Trophoblast cell (in vitro differentiated cells and primary cell): ENCODE measurements around the gene C17orf75.
"Not testable (repeated sequence)": the region's sequence is repeated elsewhere in the genome, so short reads cannot be mapped to it uniquely, and the experiment has no call there.

Experiments used
- DNase-seq, 2 donors: peaks; one replicate each; pipeline ENCODE4 v3.0.0-alpha.2; 2016
- H2AFZ ChIP-seq: 2 replicates; pipeline ENCODE4 v1.6.1; 2013; ENCODE audit warnings: low read length, moderate library complexity, mild to moderate bottlenecking; ENCODE audit not compliant: insufficient read depth, poor library complexity
- H2AK5ac ChIP-seq: 2 replicates; pipeline ENCODE4 v1.6.1; 2013; ENCODE audit warnings: mild to moderate bottlenecking, low read length
- H2BK120ac ChIP-seq: 2 replicates; pipeline ENCODE4 v1.6.1; 2013; ENCODE audit warnings: low read length, mild to moderate bottlenecking, moderate library complexity; ENCODE audit not compliant: insufficient read depth, poor library complexity
- H2BK12ac ChIP-seq: 2 replicates; pipeline ENCODE4 v1.6.1; 2013; ENCODE audit warnings: mild to moderate bottlenecking, low read length, moderate library complexity
- H2BK5ac ChIP-seq: 2 replicates; pipeline ENCODE4 v1.6.1; 2013; ENCODE audit warnings: low read length, low read depth, moderate library complexity, mild to moderate bottlenecking; ENCODE audit not compliant: poor library complexity
- H3K14ac ChIP-seq: 2 replicates; pipeline ENCODE4 v1.6.1; 2013; ENCODE audit warnings: mild to moderate bottlenecking, low read length
- H3K18ac ChIP-seq: 2 replicates; pipeline ENCODE4 v1.6.1; 2013; ENCODE audit warnings: mild to moderate bottlenecking, low read length
- H3K23ac ChIP-seq: 2 replicates; pipeline ENCODE4 v1.6.1; 2013; ENCODE audit warnings: low read length
- H3K27ac ChIP-seq: 2 replicates; pipeline ENCODE4 v1.5.1; 2013; ENCODE audit warnings: low read depth, mild to moderate bottlenecking, inconsistent platforms, low read length, moderate library complexity
- H3K27me3 ChIP-seq: 2 replicates; pipeline ENCODE4 v1.6.1; 2013; ENCODE audit warnings: inconsistent platforms, mild to moderate bottlenecking, low read length, moderate library complexity; ENCODE audit not compliant: insufficient read depth
- H3K36me3 ChIP-seq, 2 experiments: 1 replicate in 1 of 2; 2 replicates in 1 of 2; pipeline ENCODE4 v1.6.1; 2013; ENCODE audit warnings: low read length in 2 of 2, mild to moderate bottlenecking in 2 of 2, moderate library complexity in 1 of 2; ENCODE audit not compliant: insufficient read depth in 2 of 2, control insufficient read depth in 1 of 2
- H3K4ac ChIP-seq: 2 replicates; pipeline ENCODE4 v1.6.1; 2013; ENCODE audit warnings: low read depth, mild to moderate bottlenecking, low read length, moderate library complexity
- H3K4me1 ChIP-seq, 2 experiments: 1 replicate in 1 of 2; 2 replicates in 1 of 2; pipeline ENCODE4 v1.6.1; 2013; ENCODE audit warnings: low read length in 2 of 2, mild to moderate bottlenecking in 2 of 2, moderate library complexity in 1 of 2; ENCODE audit not compliant: insufficient read depth in 2 of 2, control insufficient read depth in 1 of 2
- H3K4me2 ChIP-seq: 2 replicates; pipeline ENCODE4 v1.6.1; 2013; ENCODE audit warnings: inconsistent platforms, mild to moderate bottlenecking, low read length, moderate library complexity
- H3K4me3 ChIP-seq: 2 replicates; pipeline ENCODE4 v1.5.1; 2013; ENCODE audit warnings: mild to moderate bottlenecking, low read depth, low read length, inconsistent platforms
- H3K79me1 ChIP-seq: one replicate; pipeline ENCODE4 v1.6.1; 2013; ENCODE audit warnings: low read length
- H3K79me2 ChIP-seq: 2 replicates; pipeline ENCODE4 v1.6.1; 2013; ENCODE audit warnings: low read length, mild to moderate bottlenecking; ENCODE audit not compliant: control insufficient read depth, insufficient read depth, poor library complexity
- H3K9ac ChIP-seq: 2 replicates; pipeline ENCODE4 v1.6.1; 2013; ENCODE audit warnings: mild to moderate bottlenecking, low read length
- H3K9me3 ChIP-seq: 2 replicates; pipeline ENCODE4 v1.6.1; 2013; ENCODE audit warnings: low read depth, mild to moderate bottlenecking, control low read depth, inconsistent platforms, low read length; ENCODE audit not compliant: insufficient read depth
- H4K12ac ChIP-seq: 2 replicates; pipeline ENCODE4 v1.6.1; 2013; ENCODE audit warnings: low read depth, mild to moderate bottlenecking, low read length, moderate library complexity
- H4K8ac ChIP-seq: 2 replicates; pipeline ENCODE4 v1.6.1; 2013; ENCODE audit warnings: low read depth, mild to moderate bottlenecking, low read length, moderate library complexity
- H4K91ac ChIP-seq: one replicate; pipeline ENCODE4 v1.6.1; 2013; ENCODE audit warnings: low read depth, mild to moderate bottlenecking, low read length, moderate library complexity
- WGBS: extraction: QIAGEN DNeasy Blood & Tissue Kit; methylation state at CpG from one replicate; pipeline ENCODE4 v1.1.7; 2013; ENCODE audit warnings: missing lambda C conversion rate; ENCODE audit not compliant: insufficient read length, insufficient coverage; ENCODE audit errors: extremely low coverage; 5-methylcytosine and 5-hydroxymethylcytosine counted together

Gene C17orf75

DNA sequence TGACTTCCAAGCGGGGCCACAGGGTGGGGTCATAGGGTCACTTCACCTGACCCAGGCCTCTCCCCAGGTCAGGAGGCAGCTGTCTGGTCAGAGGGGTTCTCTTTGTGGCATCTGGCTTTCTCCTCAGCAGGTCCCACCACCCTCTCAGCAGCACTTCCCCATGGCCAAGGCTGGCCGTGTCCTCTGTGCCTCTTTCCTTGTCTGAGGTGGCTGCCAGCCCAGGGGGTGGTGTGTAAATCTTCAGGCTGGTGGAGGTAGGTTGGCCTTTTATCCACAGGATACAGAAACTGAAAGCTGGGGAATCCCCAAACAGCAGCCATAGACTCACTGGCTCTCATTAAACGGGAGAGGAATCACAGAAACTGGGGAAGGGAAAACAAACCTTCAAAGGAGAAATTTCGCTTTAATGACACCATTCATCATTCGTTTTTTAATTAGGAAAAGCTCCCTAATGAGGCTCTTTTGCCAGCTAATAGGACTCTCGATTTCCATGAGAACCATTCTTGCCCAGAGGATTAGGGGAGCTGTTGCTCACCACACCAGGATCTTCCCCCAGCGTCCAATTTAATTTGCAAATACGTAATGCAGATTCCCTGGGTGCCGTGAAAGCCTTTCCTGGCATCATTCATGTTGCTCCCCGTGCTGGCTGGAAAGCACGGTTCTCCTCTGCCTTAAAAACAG, 18.0 kb downstream of the C17orf75 start:
- no peak overlapping the region for H3K23ac ChIP-seq
- H2AFZ ChIP-seq, result no peak overlapping the region
- H3K79me1 ChIP-seq, result no peaks in the 10 kb centered on the region
- H3K27ac ChIP-seq, result no peak overlapping the region
- H3K4me3 ChIP-seq, result no peak overlapping the region
- H2AK5ac ChIP-seq, result no peak overlapping the region
- H3K27me3 ChIP-seq, result no peaks in the 10 kb centered on the region
- H4K91ac ChIP-seq, result no peak overlapping the region
- H2BK5ac ChIP-seq, result no peak overlapping the region
- no peak overlapping the region for H3K4me2 ChIP-seq
- no peak overlapping the region for H4K8ac ChIP-seq
- no peaks in the 10 kb centered on the region for H3K36me3 ChIP-seq
- H3K79me2 ChIP-seq, result no peaks in the 10 kb centered on the region
- no peak overlapping the region for H2BK12ac ChIP-seq
- H3K9me3 ChIP-seq, result peaks cover 2% of the 10 kb centered on the region
- no peak overlapping the region for H3K14ac ChIP-seq
- no peak overlapping the region for H2BK120ac ChIP-seq
- H3K4ac ChIP-seq, result no peak overlapping the region
- WGBS, result no CpG with 5 or more reads among the region's 11 CpGs
- no peak overlapping the region for H4K12ac ChIP-seq
- no peak overlapping the region for H3K9ac ChIP-seq
- DNase-seq, result no peak
- no peaks in the 10 kb centered on the region for H3K4me1 ChIP-seq
- H3K18ac ChIP-seq, result no peak overlapping the region

DNA sequence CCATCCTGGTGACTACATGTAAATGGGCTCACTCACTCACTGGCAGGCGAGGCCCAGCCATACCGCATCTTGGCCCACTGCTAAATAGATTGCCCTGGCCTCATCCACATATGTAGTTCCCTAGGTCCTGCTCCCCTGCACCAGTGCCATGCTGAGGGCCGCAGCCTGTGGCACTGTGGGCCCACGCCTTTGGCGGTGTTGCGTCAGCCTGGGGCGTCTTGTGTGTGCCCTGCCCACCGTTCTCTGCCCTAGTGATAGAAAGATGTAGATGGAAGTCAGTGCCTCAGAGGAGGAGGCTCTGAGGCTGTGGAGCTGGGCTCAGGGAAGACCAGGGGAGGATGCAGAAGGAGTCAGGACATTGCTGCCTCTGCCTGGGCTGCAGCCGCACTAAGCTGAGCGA, 18.9 kb downstream of the C17orf75 start:
- H3K79me1 ChIP-seq, result no peaks in the 10 kb centered on the region
- no peak overlapping the region for H3K9ac ChIP-seq
- H3K4me3 ChIP-seq, result no peak overlapping the region
- peaks cover 2% of the 10 kb centered on the region for H3K9me3 ChIP-seq
- DNase-seq, result no peak
- no peak overlapping the region for H3K4me2 ChIP-seq
- H4K91ac ChIP-seq, result no peak overlapping the region
- H2BK5ac ChIP-seq, result no peak overlapping the region
- H3K36me3 ChIP-seq, result no peaks in the 10 kb centered on the region
- H4K12ac ChIP-seq, result no peak overlapping the region
- H2BK12ac ChIP-seq, result no peak overlapping the region
- no peaks in the 10 kb centered on the region for H3K79me2 ChIP-seq
- H3K4ac ChIP-seq, result no peak overlapping the region
- no peak overlapping the region for H2BK120ac ChIP-seq
- H3K23ac ChIP-seq, result no peak overlapping the region
- H3K18ac ChIP-seq, result no peak overlapping the region
- H3K14ac ChIP-seq, result no peak overlapping the region
- H3K27me3 ChIP-seq, result no peaks in the 10 kb centered on the region
- H4K8ac ChIP-seq, result no peak overlapping the region
- no peak overlapping the region for H2AK5ac ChIP-seq
- H3K4me1 ChIP-seq, result no peaks in the 10 kb centered on the region
- no peak overlapping the region for H3K27ac ChIP-seq
- WGBS, result no CpG with 5 or more reads among the region's 10 CpGs
- no peak overlapping the region for H2AFZ ChIP-seq

DNA sequence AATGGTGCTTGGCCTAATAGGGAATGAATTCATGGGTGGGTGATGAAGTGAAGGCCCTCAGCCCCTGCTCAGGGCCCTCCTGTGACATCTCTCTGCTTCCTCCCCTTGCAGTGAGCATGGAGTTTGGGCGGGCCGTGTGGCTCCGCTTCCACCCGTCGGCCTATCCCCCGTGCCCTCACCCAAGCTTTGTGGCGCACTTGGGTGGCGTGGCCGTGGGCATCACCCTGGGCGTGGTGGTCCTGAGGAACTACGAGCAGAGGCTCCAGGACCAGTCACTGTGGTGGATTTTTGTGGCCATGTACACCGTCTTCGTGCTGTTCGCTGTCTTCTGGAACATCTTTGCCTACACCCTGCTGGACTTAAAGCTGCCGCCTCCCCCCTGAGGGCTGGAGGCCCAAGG, 21.1 kb downstream of the C17orf75 start:
- no peak overlapping the region for H3K23ac ChIP-seq
- no peaks in the 10 kb centered on the region for H3K4me1 ChIP-seq
- peak overlapping the region; percentile 5 for H3K4me3 ChIP-seq
- no peak overlapping the region for H3K4ac ChIP-seq
- no peak overlapping the region for H2BK120ac ChIP-seq
- no peak overlapping the region for H3K14ac ChIP-seq
- no peaks in the 10 kb centered on the region for H3K36me3 ChIP-seq
- no peak overlapping the region for H4K91ac ChIP-seq
- no peak overlapping the region for H4K12ac ChIP-seq
- peaks cover 2% of the 10 kb centered on the region for H3K9me3 ChIP-seq
- H3K27me3 ChIP-seq, result no peaks in the 10 kb centered on the region
- H3K79me1 ChIP-seq, result no peaks in the 10 kb centered on the region
- no CpG with 5 or more reads among the region's 15 CpGs for WGBS
- no peak overlapping the region for H2AFZ ChIP-seq
- H2BK12ac ChIP-seq, result no peak overlapping the region
- no peak for DNase-seq
- no peak overlapping the region for H3K18ac ChIP-seq
- no peak overlapping the region for H2AK5ac ChIP-seq
- H2BK5ac ChIP-seq, result no peak overlapping the region
- H3K27ac ChIP-seq, result no peak overlapping the region
- no peaks in the 10 kb centered on the region for H3K79me2 ChIP-seq
- no peak overlapping the region for H3K4me2 ChIP-seq
- H3K9ac ChIP-seq, result peak overlapping the region; percentile 29
- no peak overlapping the region for H4K8ac ChIP-seq

- not testable (repeated sequence) for DNase-seq, H3K27ac ChIP-seq, H3K27me3 ChIP-seq, H3K4me3 ChIP-seq, H4K91ac ChIP-seq, H3K4me1 ChIP-seq, H3K9me3 ChIP-seq, H3K23ac ChIP-seq, H2BK12ac ChIP-seq, H3K4me2 ChIP-seq, H3K14ac ChIP-seq, H3K4ac ChIP-seq, H2BK5ac ChIP-seq, H3K36me3 ChIP-seq, H2AFZ ChIP-seq, H2AK5ac ChIP-seq, H4K8ac ChIP-seq, H3K79me2 ChIP-seq, H3K18ac ChIP-seq, H3K79me1 ChIP-seq, H2BK120ac ChIP-seq, H4K12ac ChIP-seq, H3K9ac ChIP-seq
- no CpG with 5 or more reads among the region's 6 CpGs for WGBS
These were observed 21.9 kb downstream of the C17orf75 start for GRCh38 chr17:32320080-32320479.
